SH-SY5Y (cell line): ENCODE measurements around the gene CHCHD3.

Experiments
- GATA2 ChIP-seq: IDR thresholded peaks from 2 replicates; pipeline ENCODE4 v1.6.1; 2011; ENCODE audit warnings: mild to moderate bottlenecking, low read depth, low read length
- GATA3 ChIP-seq: IDR thresholded peaks from 2 replicates; pipeline ENCODE4 v1.6.1; 2011; ENCODE audit warnings: low read depth, mild to moderate bottlenecking, low read length, moderate library complexity

DNA sequence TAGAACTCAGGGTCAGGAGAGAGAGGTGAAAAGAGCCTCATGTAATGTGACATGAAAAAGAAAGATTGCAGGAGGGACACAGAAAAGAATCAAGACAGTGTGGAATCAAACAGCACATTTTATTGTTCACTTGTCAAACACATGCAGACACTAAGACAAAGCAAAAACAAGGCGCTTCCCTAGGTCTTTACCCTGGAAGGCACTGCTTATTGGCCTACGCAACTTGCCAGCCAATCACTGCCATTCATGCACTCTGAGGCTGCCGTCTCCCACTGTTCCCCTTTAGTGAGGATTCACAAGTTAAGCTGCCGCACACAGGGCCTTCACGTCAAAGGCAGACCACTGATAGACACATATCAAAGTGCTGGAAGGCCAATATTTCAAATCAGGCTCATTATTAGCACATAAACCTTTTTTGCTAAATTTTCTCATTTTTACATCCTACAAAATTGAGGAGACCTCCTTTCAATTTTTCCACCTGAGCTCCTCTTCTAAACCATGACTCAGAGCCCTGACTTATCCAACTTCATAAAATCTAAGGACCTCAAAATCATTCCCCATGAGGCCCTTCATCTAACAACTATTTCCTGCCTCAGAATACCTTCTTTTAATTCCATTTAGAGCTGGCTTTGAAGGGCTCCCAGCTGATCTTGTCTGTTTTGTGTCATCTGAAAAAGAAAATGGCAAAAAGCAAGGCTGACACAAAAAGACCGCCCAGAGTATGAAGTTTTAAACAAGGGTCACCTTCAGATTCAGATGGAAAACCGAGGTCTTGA lies 149.4 kb downstream of the CHCHD3 start:
- TF ChIP-seq GATA2 (no peak), GATA3 (no peak)
